Right renal pelvis (tissue), 4 donors: Measurements from ENCODE around the gene TAF4. TPM values are rescaled to one million over a fixed set of nuclear protein-coding genes. Genes with fewer than 3 reads are reported as not detected.

Experiments
- DNase-seq, 4 donors: peaks; one replicate each; pipeline ENCODE4 v3.0.0-alpha.2; 2013; ENCODE audit warnings: low read depth in 4 of 4, low spot score in 3 of 4, missing footprints in 1 of 4
- polyA plus RNA-seq, 4 donors: library from polyadenylated mRNA; unstranded; fragments of 120-200 nt; gene quantifications; one replicate each; pipeline ENCODE4 v1.2.1, GENCODE V29; 2013; ENCODE audit not compliant: insufficient read length in 4 of 4

The TAF4 gene
- polyA plus RNA-seq, 4 donors = 16.7 to 20.9 (median 17.7) TPM

DNA sequence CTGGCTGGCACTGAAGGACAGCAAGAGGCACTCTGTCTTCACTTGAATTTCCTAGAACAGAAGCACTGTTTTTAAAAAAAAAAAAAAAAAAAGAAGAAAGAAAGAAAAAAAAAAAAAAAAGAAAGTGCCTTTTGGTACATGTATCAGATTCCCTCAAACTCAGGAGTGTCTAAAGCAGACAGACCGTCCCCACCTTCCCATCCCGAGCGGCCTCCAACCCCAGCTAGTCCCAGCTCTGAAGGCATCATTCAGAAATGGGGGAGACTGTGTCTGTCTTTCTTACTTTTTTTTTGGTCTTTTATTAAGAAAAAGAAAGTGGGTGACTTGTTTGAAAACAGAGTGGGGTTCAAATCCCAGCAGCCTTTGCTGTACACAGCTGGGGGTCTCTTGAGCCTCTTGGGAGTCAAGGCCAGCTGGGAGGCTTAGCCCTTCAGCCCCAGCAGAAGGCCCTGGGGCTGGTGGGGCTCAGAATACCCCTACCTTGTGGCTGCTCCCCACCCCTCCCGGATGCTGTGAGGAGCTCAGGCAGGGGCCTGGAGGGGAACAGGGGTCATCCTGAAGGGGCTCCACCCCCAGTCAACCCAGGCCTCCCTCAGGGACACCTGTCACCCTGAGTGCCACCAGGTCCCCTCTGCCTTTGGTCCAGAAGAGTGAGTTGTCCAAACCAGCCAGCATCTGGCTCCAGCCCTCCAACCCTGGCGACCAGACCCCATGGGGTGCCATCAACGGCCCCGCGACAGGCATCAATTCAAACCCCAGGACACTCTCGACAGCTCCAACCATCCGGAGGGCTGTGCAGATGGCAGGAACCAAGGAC is 128.3 kb downstream of the TAF4 start:
- DNase-seq = no peak

DNA sequence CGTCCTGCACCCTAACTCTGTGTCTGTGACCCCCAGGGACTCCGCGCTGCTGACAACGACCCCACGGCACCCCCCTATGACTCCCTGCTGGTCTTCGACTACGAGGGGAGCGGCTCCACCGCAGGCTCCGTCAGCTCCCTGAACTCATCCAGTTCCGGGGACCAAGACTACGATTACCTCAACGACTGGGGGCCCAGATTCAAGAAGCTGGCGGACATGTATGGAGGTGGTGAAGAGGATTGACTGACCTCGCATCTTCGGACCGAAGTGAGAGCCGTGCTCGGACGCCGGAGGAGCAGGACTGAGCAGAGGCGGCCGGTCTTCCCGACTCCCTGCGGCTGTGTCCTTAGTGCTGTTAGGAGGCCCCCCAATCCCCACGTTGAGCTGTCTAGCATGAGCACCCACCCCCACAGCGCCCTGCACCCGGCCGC is 129.0 kb downstream of the TAF4 start:
- DNase-seq = no peak

DNA sequence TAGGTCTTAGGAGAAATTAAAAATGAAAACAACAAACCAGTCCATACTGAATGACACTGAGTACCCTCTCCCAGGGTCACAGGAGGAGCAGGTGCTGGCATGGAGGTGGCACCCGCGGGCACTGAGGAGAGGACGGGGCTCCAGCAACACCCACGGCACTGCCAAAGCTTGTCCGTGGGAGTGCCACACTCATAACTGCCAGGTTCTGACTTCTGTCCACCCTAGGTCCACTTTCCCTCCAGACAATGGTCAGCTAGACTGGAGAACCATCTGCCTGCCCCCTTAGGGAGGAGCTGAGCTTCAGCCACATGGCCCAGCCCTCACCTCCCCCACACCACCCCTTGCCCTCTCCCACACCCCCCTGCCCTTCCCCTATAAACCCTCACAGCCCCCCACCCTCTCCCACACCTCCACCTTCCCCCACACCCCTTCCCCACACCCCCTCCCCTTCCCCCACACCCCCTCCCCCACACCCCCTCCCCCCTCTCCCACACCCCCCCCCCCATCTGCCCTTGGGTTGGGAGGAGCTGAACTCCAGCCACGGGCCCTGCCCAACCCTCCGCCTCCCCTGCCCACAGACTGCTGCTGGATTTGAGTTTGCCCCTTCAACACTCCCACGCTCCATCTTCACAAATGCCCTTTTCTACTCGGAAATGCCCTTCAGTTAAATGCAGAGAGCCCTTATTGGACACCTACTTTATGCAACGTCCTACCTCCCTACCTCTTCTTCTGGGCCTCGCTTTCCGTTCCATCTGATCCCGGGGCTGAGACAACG is 129.6 kb downstream of the TAF4 start:
- no peak for DNase-seq

DNA sequence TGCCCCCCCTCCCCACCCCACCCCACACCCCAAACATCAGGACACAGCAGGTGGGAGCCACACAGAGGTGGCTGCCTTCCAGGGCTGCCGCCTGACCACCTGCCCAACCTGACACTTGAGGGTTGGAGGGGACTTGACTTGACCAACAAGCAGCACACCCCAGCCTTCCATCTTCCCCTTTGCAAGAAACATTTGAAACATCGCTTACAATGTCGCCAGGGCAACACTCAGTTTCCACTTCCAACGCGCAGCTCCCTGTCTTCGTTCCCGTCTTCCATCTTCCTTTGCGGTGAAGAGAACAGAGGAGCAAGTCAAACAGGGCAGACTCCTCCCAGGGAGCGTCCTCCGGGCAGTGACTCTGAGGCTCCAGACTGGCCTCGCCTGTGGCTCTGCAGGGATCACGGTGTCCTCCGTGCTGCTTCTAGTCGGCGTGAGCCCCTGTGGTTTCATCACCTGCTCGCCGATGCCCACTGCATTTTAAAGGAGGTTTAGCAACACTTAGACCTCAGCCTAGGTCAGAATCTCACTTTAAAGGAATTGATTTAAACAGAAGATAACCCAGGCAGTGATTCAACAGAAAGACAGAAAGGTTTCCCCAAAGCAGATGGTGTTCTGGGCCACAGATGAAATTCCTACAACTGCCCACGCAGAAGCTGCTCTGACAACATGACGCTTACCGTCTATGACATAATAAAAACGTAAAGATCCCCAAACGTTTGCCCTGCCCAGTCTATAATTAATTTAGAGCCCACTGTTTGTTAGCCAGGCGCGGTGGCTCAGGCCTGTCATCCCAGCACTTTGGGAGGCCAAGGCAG is 130.8 kb downstream of the TAF4 start:
- no peak for DNase-seq

DNA sequence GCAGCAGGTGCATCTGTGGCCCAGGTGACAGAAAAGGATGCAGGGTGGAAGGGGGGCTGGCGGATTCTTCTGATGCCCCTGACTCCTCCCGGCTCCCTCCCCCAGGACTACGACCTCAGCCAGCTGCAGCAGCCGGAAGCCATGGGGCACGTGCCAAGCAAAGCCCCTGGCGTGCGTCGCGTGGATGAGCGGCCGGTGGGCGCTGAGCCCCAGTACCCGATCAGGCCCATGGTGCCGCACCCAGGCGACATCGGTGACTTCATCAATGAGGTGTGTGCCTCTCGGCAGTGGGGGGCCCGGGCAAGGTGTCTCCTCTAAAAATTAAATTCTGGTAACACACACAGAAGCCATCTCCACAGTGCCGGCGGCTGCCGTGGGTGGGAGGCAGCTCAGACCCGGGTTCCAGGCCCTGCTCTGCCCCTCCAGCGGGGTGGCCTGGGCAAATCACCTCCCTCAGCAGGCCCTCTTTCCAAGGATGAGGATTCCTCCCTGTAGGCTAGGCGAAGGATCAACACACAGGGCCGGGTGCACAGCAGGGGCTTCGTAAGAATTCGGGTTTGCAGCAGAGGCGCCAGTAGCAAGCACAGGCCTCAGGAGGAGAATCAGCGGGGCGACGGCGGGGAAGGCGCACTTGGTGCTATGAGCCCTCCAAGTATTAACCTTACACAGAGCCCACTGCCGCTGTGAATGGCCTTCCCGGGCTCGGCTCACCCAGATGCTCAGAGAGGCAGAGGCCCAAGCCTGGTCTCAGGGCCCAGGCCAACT is 131.5 kb downstream of the TAF4 start:
- no peak for DNase-seq

DNA sequence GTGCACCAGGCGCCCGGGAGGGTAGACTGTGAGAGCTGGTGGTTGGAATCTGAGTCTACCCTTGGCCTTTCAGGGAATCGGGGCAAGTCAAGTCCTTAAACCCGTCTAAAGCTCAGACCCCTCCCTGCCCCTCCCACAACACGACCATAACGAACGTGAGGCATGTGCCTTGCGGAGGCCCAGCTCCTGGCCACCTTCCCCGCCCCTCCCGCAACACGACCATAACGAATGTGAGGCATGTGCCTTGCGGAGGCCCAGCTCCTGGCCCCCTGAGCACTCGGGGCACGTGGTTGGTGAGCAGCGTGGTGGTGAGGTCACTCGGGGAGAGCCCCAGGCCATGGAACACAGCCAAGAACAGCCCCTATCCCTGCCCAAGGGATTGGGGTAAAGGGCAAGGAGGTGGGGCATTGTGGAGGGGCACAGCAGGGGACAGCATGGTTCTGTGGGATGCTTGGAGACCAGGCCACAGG is 132.2 kb downstream of the TAF4 start:
- no peak for DNase-seq

DNA sequence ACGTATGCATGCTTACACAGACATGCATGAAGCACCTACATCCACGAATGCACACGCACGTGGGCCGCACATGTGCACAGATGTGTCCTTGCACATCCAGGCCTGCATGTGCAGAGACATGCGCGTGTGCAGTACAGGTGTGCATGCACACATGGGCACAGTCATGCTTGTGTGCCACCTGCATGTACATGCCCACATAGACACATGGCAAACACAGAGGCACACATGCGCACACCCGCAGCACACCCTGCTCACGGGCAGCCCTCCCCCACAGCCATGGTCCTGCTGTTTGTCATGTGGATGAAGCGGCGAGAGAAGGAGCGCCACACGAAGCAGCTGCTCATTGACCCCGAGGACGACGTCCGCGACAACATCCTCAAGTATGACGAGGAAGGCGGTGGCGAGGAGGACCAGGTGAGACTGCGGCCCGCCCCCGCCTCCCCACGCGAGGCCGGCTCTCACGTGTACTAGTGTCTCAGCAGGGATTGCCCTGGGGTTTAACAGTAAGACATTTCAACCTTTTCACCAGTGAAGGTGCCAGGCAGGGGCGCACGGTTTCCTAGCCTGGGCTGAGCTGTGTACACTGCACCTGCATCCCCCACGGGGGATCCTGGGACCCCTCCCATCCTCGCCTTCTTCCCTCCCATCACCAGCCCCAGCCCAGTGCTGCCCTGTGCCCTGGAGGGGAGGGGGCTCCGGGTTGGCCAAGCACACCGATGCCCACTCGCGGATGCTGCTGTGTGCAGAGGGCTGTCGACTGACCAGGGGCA is 132.8 kb downstream of the TAF4 start:
- no peak for DNase-seq

DNA sequence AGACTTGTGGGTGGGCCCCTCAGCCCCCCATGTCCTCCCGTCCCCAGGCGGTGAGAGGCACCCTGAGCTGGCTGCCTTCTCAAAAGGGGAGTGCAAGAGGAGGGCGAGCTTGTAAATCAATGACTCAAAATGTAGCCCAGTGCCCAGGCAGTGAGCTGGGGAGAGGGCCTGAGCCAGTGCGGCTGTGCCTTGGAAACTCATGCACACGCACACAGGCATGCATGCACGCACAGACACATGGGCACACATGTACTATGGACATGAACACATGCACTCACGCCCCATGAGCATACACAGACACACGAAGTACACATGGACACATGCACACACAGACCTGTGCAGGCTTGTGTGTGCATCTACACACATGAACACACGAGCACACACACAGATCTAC is 133.5 kb downstream of the TAF4 start:
- DNase-seq = no peak

DNA sequence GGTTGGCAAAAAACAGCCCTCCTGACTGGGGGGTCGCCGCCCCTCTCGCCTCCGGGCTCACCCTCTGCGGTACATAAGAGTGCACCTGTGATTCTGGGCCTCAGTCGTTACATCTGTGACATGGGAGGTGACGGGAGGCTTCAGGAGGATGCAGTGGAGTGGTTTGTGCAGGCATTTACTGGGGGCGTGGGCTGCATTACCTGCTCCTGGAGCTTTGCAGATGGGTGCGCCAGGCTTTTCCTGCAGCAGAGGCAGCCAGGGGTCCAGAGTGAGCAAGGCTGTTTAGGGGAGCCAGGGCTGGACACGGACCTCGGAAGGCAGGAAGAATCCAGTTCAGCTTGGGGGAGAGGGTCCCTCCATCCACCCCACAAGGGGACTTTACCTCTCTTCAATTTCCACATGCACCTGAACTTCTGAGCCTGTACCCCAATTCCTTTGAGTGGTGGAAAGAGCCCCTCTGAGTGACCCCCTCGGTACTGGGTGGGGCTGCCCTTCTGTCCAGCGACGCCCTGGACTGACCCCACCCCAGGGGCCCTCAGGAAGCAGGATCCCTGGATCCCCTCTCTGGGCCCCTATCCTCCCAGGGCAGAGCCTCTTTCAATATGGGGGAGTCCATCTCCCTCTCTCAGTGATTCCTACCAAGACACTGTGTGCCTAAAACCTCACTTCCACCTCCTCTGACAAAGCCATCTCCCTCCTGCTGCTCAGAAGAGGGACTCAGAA is 134.0 kb downstream of the TAF4 start:
- no peak for DNase-seq

DNA sequence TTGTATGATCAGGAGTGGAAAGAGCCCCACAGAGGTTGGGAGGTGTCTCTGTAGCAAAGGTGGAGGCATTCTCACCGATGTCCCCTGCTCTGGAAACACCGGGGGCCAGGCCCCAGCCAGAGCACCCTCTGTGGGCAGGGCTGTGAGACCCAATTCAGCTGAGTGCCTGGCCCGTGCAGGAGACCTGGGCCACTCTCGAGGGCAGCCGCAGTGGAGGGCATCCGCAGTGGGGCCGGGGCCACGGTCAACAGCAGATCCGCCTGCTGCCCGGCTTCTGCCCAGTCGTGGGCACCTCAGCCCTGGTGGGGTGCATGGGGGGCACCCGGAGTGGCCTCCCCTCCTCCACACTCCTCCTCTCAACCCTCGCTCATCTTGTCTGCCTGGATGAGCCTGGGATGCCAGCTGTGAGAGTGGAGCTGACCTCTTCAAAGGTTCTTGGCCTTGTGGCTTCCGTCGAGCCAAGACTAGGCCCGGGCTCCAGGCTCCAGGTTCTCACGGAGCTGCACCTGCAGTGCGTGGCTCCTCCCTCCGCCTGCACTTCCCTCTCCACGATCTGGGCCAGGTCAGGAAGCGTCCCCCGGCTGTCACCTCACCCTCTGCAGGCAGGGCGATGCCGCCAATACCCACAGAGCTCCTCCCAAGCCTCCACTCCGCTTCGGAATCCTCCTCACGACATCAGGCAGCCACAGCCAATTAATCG is 134.8 kb downstream of the TAF4 start:
- no peak for DNase-seq

DNA sequence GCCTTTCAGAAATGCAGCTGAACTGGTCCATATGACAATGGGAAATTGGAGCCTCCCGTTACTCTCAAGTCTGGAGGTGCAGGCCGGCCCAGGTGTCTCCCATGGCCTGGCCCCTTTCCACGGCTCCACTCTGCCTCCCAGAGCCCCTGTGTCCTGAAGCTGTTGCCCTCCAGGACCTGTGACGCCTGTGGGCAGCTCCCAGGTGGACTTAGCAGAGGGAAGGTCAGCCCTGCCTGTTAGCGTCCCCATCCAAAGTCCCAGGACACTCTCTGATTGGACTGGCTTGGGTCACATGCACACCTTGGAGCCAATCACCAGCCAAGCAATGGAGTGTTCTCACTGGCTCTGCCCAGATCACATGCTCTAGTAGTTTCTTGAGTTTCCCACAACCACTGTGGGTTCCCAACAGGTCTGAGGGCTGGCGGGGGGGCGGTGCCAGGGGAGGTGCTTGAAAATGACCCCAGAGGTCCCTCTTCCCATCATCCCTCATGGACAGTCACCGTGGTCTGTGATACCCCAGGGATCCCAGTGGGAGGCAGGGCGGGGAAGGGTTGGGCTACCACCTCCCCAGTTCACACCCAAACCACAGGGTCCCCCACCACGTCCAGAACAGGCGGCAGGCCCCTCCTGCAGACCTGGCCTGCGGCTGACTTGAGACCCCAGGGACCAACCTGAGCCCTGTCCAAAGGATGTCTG is 135.6 kb downstream of the TAF4 start:
- DNase-seq = no peak

DNA sequence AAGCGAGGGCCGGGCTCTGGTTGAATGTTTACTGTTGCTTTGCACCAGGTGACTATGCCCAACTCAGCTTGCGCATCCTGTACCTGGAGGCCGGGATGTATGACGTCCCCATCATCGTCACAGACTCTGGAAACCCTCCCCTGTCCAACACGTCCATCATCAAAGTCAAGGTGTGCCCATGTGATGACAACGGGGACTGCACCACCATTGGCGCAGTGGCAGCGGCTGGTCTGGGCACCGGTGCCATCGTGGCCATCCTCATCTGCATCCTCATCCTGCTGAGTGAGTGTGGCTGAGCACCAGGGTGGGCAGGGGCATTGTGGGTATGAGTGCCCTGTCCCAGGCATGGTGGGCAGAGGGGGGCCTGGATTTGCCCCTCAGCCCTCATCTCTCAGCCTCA is 136.1 kb downstream of the TAF4 start:
- no peak for DNase-seq

DNA sequence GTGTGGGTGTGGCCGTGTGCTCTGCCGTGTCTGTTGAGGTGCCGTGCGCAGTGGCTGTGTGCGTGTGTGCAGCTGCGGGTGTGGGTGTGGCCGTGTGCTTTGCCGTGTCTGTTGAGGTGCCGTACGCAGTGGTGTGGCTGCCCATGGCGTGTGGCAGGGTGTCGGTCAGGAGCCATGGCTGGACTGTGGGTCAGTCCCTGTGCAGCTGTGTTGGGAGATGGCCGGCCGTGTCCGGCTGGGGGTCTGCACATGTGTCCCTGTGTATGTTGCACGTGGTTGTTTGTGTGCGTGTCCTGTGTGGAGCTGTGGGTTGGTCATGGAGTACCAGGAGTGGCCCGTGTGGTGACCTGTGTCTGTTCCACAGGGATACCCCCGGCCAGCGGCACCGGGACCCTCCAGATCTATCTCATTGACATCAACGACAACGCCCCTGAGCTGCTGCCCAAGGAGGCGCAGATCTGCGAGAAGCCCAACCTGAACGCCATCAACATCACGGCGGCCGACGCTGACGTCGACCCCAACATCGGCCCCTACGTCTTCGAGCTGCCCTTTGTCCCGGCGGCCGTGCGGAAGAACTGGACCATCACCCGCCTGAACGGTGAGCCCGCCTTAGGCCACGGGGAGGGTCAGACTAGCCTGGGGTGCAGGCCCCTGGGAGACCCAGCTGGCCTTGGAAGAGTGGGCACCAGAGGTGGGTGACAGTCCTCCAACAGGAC is 137.7 kb downstream of the TAF4 start:
- no peak for DNase-seq

DNA sequence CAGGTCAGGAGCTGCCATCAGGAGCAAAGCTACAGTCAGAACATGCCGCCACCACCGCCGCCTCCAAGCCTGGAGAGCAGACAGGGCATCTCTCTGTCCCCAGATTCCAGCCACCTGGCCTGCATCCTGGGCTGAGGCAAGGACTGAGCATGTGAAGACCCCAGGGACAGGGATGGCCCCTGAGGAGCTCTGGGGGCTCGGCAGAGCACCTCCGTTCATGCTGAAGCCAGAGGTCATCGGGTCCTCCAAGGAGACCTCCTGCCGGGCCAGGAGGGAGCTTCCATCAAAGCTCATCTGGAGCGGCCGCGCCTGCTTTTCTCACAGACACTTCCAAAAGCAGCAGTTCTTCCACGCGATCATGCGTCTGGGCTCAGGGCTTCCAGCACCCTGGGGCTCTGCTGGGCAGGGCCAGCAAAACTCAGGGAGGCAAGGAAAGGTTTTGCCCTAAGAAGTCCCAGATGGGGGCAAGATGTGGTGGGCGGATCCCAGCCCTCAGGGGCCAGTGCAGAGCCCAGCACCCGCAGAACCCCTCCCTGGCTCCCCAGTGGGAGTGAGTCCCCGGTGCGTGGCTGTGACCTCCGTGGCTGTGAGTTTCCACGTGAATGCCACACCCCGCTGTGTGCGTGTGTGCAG is 138.4 kb downstream of the TAF4 start:
- no peak for DNase-seq

DNA sequence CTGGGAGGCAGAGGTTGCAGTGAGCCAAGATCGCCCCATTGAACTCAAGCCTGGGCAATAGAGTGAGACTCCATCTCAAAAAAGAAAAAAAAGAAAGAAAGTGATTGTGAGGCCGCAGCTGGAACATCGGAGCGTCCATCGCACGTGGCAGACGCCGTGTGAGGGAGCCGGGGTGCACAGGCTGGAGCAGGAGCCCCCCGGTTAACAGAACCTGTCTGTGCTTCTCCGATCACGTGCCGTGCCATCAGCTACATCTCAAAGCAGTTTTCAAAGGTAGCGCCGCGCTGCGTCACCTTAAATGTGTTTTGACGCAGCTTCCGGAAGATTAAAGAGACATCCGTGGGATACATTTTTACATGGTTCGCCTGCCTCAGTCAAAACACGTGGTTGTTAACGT is 138.9 kb downstream of the TAF4 start:
- DNase-seq = no peak

DNA sequence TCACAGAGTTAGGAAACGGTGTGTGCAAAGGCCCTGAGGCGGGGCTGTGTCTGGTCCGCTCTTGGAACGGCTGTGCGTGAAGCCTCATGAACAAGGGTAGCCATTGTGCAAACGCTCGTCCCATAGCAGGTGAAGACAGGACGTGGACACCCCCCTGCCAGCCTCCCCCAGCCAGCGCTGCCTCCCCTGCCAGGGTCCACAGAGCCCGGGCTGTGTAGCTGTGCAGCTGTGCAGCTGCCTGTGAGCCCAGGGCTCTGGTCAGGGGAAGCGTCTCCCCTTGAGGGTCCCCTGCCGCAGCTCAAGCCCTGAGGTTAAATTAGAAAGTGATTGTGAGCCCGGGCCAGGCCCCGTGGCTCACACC is 139.4 kb downstream of the TAF4 start:
- no peak for DNase-seq
